HT1080 (cell line): ENCODE results near the gene PTPN11. TPM values are rescaled to one million over a fixed set of nuclear protein-coding genes. Genes with fewer than 3 reads are reported as not detected.
A peak's percentile ranks its signal among the peaks of the same experiment; 100 is the strongest.

Source experiments
- DNase-seq: peaks from one replicate; pipeline ENCODE4 v3.0.0-alpha.2; 2015; ENCODE audit warnings: low read depth
- total RNA-seq: library from RNA; depleted of rRNA; stranded (reverse); fragments of >200 nt; shearing (Covaris generic); gene quantifications from 2 replicates; pipeline ENCODE4 v1.2.3, GENCODE V29; 2014; rRNA removed

PTPN11 gene
- total RNA-seq, 1 experiment from 2014 or later, result 97.0 TPM

GRCh38 chr12:112538740-112539139 lies 120.0 kb downstream of the PTPN11 start:
- no peak for DNase-seq

GRCh38 chr12:112539221-112539620 lies 120.5 kb downstream of the PTPN11 start:
- DNase-seq, result peak; percentile 35

DNA sequence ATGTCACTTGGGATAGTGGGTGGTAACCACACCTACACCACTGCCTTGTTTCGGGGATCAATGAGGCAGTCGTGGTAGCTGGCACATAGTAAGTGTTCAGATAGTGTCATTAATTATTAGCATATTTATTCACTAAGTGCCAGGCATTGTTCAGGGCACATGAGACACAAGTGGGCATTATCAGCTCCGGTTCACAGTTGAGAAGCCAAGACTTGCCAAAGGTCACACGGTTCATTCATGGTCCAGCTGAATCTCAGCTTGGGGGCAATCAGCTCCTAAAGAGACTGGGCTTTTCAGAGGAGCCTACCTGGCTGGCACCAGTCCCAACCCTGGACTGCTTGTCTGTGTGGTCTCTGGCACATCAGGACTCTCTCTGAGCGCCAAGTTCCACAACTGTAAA lies 121.3 kb downstream of the PTPN11 start:
- DNase-seq, result no peak

DNA sequence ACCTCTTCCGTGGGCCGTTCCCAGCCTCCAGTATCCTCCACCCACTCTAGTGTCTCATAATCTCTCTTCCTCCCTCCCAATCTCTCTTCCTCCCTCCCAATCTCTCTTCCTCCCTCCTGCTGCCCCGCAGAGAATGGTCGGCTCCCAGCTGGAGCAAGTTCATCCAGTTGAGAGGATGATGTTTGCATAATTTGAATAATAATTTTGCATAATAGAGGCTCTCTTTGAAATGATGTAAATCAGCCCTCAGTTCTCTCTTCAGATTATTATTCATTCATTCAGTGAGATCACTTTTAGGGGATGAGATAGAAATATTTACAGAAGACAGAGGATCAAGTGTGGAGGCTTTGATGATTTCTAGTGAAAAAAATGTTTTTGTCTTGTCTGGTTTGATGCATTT lies 125.0 kb downstream of the PTPN11 start:
- no peak for DNase-seq

GRCh38 chr12:112546339-112546738 lies 127.6 kb downstream of the PTPN11 start:
- DNase-seq, result no peak

DNA sequence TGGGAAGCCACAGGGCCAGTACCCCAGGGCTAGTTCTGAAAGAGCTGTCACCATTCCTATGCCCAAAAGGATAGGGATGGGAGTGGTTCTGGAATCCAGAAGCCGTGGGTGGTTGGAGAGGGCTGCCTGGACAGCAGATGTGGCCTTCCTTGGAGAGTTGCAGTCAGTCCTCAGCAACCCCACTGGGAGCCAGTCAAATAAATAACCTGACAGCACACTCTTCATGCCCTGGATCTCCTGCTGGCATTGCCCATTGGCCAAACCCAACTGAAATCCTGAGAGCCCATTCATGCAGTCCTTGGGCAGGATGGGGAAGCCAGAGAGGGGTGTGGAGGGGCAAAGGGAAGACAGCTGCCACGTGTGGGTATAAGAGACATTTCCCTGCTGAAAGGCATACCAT lies 128.2 kb downstream of the PTPN11 start:
- DNase-seq, result no peak

DNA sequence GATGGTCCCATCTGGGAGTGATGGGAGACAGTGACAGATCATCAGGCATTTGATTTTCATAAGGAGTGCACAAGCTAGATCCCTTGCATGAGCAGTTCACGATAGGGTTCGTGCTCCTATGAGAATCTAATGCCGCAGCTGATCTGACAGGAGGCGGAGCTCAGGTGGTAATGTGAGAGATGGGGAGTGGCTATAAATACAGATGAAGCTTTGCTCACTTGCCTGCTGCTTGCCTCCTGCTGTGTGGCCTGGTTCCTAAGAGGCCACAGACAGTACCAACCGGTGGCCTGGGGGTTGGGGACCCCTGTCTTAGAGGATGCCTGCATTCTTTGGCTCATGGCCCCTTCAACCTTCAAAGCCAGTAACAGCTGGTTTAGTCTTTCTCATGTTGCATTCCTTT lies 130.3 kb downstream of the PTPN11 start:
- DNase-seq, result no peak

DNA sequence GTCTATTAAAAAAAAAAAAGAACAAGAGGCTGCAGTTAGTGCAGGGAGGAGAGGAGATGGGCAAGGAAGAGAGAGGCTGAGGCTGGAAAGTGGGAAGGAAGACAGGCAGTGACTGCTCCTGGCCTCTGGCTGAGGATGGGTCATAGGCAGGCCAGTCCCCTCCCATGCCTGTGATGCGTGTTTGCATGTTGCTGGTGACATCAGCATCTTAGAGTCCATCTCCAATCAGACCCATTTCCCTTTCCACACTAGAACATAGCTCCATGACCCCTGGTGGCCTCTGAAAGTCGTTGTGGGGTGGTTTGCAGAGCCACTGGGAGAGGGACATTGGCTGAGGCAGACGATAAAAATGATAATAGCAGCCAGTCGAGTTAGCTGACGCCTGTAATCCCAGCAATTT lies 132.9 kb downstream of the PTPN11 start:
- no peak for DNase-seq

GRCh38 chr12:112555621-112556233 lies 137.0 kb downstream of the PTPN11 start:
- peak; percentile 31 for DNase-seq

- DNase-seq, result no peak
Observed at GRCh38 chr12:112557951-112558630, 139.3 kb downstream of the PTPN11 start.

Other genes with a start within 250 kb of the PTPN11 start
- gene HECTD4, start 36.5 kb upstream of the PTPN11 start, total RNA-seq, result 4.8 and 7.6 TPM in 2 replicates
- gene RPL6, start 9.3 kb upstream of the PTPN11 start, total RNA-seq, result 1,848 and 2,042 TPM in 2 replicates